ENCODE data around the gene LEPROT.
"Not testable (repeated sequence)": the region's sequence is repeated elsewhere in the genome, so short reads cannot be mapped to it uniquely, and the experiment has no call there.

LEPROT gene

DNA sequence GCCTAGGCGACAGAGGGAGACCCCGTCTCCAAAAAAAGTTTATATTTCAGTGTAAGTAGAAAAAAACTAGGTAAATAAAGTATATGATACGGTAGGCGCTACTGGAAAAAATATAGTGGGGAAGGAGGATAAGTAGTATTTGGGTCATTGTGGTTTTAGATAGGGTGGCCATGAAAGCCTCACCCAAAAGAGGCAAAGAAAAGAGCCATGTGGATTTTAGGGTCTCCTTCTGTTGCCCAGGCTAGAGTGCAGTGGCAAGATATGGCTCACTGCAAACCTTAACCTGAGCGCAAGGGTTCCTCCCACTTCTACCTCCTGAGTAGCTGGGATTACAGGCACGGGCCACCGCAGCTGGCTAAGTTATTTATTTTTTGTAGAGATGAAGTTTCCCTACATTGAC, 17.1 kb downstream of the LEPROT start:
- DNase-seq (ENCODE audit: low read depth in 3 of 3), result no peak

DNA sequence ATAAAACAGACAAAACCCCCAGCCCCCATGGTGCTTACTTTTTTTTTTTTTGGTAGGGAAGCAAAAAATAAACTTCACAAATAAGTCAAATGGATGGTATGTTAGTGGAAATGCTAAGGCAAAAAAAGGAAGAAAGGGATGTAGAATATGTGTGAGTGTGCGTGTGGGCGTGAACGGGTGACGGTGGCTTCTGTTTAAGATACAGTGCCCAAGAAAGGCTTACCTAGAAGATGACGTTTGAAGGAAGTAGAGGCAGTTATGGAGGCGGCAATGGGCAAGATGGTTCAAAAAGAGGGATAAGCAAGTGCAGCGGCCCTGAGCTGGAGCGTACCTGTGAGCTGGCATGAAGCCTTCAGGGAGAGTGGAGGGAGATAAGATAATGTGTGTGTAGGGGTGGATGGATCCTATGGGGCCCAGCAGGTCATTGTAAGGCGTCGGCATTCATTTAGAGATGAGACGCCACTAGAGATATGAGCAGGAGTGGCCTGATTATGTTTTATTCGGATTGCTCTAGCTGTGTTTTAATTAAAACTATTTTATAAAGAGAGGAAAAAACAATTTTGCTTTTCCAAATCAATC, 19.9 kb downstream of the LEPROT start:
- no peak for DNase-seq (ENCODE audit: low read depth in 3 of 3)

DNA sequence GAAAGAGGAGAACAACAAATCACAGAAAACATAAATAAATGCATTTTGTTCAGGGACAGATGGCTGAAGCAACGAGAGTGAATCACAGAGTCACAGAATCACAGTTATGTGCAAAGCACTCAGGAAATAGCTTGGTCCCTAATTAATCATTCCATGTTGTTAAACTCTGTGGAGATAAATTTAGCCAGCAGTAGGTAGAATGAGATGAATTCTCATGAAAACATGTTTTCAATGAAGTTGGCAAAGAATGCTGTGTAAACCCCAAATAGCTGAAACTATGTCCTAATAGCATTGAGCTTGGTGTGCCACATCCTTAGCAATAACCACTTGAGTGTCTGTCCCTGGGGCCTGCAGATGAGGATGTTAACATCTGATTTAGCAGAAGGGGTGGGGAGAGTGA, 20.4 kb downstream of the LEPROT start:
- no peak for DNase-seq (ENCODE audit: low read depth in 3 of 3)

DNA sequence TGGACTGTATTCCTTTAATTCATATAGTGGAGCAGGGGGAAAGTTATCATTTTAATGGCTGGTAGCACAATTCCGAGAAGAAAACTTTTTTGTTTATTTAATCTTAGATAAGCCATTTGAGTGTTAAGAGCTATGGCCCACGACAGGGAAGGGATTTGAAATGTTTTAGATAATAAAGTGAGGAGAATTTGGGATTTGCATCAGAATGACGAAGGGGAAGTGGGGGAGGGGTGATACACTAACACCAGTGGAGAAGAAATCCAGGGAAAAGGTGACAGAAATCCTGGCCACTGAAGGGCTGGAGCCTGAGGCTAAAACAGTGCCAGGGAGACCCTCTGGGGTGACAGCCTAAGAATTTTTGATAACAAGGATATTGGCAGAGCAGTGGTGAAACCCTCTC, 21.0 kb downstream of the LEPROT start:
- DNase-seq (ENCODE audit: low read depth in 3 of 3), result no peak

DNA sequence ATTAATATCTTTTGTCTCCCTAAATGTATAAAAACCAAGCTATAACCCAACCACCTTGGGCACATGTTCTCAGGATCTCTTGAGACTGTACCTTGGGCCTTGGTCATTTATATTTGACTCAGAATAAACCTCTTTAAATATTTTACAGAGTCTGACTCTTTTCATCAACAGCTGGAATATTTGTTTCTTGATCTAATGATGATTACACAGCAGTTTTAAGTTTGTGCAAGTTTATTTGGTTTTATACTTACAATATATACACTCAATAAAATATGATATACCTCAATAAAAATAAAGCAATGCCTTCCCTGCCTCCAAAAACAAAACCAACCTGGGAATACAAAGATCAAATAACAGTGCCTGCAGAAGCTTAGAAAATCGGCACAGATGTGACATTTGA, 22.0 kb downstream of the LEPROT start:
- no peak for DNase-seq (ENCODE audit: low read depth in 3 of 3)

DNA sequence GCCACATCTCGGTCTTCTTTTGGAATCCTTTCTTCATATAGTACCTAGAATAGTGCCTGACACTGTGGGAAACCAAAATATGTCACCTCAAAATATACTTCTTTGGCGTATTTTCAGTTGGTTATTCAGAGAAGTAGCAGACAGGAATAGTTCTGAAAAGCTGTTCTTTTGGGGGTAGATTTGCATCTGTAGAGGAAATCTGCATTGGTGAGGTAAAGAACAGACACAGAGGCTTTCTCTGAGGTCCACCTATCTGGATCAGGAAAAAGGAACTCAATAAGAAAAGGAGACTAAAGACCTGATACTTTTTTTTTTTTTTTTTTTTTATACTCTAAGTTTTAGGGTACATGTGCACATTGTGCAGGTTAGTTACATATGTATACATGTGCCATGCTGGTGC, 23.2 kb downstream of the LEPROT start:
- DNase-seq (ENCODE audit: low read depth in 3 of 3), result no peak

DNA sequence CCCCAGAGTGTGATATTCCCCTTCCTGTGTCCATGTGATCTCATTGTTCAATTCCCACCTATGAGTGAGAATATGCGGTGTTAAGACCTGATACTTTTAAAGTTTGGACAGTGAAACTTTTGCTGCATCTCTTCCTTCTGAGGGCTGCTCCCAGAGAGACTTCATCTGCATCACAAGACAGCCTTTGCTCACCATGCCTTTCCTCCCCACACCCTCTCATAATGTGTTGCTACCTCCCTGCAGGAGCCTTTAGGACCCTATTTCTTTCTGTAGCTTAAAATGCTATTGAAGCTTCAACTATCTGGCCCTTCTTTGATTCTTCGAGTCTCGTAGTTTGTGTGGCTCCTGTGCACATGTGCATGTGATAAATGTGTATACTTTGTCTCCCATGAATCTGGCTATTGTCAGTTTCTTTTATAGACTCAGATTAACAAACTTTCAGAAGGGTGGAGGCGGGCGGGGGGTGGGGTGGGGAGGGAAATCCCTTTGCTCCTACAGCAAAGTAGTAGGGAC, 23.7 kb downstream of the LEPROT start:
- no peak for DNase-seq (ENCODE audit: low read depth in 3 of 3)

DNA sequence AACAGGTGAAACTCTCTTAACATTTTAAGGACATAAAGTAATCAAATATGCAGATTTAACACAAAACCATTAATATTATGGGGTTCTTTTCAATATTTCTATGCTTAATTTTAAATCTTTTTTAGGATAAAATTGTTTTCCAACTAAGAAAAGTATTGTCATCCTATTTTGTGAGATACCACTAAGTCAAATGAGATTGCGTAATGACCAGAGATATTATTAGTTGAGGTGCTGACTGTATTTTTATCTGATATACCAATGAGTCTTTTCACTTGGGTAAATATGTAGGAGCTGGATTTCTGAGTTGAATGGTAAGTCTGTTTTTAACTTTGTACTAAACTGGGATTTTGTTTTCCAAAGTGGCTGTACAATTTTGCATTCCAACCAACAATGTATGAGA, 25.4 kb downstream of the LEPROT start:
- DNase-seq (ENCODE audit: low read depth in 3 of 3), result no peak

DNA sequence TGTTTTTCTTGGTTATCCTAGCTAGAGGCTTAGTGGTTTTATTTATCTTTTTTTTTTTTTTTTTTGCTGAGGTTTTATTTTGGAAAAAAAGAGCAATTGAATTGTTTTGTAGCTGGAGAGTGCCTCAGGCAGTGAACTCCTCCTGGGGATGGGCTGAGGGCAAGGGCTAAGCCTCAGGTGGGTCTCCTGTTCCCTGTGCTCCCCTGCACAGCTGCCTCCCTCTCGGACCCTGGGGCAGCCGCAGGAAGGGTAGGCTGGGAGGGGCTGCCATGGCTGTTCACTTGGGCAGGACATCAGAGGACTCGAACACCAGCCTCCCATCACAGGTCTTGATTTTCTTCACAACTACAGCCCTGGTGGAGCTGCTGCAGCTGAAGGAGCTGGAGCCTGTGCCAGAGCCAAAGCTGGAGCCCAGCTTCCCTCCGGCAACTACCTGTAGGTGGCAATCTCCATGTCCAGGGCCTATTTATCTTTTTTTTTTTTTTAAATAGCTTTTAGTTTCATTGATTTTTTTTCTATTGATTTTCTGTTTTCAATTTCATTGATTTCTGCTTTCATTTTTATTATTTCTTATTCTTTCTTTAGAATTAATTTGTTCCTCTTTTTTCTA, 28.9 kb downstream of the LEPROT start:
- no peak for DNase-seq (ENCODE audit: low read depth in 3 of 3)

DNA sequence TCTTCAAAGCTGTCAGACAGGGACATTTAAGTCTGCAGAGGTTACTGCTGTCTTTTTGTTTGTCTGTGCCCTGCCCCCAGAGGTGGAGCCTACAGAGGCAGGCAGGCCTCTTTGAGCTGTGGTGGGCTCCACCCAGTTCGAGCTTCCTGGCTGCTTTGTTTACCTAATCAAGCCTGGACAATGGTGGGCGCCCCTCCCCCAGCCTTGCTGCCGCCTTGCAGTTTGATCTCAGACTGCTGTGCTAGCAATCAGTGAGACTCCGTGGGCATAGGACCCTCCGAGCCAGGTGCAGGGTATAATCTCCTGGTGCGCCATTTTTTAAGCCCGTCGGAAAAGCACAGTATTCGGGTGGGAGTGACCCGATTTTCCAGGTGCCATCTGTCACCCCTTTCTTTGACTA, 35.2 kb downstream of the LEPROT start:
- DNase-seq (ENCODE audit: low read depth in 3 of 3), result not testable (repeated sequence)

DNA sequence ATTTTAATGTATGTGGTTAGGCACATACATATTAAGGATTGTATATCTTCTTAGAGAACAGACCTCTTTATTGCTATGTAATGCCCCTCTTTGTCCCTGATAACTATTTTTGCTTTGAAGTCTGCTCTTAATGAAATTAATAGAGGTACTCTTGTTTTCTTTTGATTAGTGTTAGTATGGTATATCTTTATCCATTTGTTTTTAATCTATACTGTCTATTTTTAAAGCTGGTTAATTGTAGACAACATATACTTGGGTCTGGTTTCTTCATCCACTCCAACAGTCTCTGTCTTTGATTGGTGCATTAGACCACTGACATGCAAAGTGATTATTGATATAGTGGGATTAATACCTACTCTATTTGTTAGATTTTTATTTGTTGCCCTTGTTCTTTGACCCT, 36.0 kb downstream of the LEPROT start:
- no peak for DNase-seq (ENCODE audit: low read depth in 3 of 3)

DNA sequence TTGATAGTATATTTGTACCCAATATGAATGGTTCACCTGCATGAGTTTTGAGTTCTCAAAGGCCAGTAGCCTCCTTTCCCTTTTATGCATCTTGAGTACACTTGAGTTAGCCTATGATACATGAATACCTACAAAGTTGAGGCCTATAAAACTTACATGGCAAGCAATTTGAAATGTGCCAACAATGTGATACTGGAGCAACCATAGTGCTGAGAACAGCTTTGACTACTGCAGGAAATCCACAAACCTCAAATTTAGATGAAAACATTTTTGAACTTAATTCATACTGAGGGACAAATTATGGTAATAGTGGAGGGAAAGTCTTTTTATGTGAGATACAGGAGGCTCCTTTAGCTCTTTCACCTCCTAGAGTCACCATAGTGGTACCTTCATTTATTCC, 37.4 kb downstream of the LEPROT start:
- DNase-seq (ENCODE audit: low read depth in 3 of 3), result no peak

DNA sequence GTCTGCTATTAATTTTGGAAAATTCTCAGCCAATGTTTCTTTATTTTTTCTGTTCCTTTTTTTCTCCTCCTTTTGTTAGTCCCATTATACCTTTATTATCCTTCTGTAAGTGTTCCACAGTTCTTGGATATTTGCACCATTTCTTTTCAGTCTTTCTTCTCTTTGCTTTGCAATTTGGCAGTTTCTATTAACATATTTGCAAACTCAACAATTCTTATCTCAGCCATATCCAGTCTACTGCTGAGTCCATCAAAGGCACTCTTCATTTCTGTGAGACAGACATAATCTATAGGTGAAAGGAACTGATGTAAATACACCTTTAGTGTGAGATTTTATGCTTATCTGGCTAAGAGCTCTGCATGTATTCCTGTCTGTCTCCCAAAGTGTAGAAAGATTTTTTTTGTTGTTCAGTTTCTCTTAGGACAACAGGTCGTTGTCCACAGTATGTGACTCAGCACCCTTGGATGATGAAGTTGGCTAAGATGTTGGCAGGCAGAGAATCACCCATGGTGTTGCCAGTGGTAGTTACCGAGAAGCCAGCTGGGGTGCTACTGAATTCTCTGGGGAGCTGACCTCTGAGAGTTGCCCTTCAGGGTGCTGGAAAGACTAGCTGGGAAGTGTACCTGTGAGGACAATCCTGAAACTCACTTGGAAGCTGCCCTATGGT, 38.4 kb downstream of the LEPROT start:
- no peak for DNase-seq (ENCODE audit: low read depth in 3 of 3)

DNA sequence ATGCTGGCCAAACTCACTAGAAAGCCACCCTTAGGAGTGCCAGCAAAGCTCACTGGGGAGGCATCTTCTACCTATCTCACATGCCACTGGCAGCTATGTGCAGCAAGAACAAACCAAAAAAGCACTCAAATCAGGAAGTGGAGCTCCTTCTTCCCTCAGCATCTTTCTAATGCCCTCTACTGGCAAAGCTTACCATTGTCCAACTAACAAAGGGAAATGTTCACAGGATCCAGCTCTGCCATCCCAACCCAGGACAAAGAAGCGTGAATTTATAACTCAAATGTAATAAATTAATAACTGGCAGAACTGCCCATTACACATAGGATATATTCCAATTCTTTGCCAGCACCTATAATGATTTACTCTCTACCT, 38.9 kb downstream of the LEPROT start:
- DNase-seq (ENCODE audit: low read depth in 3 of 3), result no peak

DNA sequence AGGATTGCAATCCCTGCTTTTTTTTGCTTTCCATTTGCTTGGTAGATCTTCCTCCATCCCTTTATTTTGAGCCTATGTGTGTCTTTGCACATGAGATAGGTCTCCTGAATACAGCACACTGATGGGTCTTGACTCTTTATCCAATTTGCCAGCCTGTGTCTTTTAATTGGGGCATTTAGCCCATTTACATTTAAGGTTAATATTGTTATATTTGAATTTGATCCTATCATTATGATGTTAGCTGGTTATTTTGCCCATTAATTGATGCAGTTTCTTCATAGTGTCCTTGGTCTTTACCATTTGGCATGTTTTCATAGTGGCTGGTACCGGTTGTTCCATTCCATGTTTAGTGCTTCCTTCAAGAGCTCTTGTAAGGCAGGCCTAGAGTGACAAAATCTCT, 45.4 kb downstream of the LEPROT start:
- not testable (repeated sequence) for DNase-seq (ENCODE audit: low read depth in 3 of 3)

DNA sequence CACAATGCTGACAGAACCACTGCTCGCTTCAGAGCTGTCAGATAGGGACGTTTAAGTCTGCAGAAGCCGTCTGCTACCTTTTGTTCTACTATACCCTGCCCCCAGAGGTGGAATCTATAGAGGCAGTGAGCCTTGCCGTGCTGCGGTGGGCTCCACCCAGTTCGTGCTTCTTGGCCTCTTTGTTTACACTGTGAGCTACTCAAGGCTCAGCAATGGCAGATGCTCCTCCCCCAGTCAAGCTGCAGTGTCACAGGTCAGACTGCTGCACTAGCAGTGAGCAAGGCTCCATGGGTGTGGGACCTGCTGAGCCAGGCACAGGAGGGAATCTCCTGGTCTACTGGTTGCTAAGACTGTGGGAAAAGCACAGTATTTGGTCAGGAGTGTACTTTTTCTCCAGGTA, 47.1 kb downstream of the LEPROT start:
- no peak for DNase-seq (ENCODE audit: low read depth in 3 of 3)

DNA sequence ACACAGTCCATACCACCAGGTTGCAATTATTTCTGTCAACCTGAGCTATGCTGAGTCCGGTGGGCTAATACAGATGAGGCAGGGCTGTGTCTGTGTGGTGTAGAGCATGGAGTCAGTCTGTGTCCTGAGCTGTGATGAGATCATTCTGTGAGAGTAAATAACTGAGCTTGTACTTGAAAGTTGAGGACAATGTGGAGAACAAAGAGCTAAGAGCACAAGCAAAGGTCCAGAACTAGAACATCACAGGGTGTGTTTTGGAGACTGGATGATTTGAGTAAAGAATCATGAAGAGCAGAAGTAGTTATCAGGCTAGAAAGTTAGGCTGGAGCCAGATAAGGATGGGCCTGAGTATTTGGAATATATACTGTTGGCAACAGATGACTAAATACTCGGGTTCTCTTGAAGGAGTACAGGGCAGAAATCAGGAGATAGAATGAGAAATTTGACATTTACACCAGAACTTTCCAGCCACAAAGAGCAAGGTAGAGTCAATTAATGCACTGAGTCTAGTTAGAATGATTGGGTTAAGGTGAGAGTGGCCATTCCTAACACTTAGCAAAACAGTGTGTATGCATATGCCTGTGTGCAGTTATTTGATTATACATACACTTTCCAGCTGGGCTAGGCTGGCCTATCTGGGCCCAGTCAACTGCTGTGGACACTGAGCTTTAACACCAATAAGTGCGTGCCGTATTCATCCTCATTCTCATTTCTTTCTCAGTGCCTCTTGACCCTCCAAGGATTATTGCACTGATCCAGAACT, 48.8 kb downstream of the LEPROT start:
- DNase-seq (ENCODE audit: low read depth in 3 of 3), result no peak

DNA sequence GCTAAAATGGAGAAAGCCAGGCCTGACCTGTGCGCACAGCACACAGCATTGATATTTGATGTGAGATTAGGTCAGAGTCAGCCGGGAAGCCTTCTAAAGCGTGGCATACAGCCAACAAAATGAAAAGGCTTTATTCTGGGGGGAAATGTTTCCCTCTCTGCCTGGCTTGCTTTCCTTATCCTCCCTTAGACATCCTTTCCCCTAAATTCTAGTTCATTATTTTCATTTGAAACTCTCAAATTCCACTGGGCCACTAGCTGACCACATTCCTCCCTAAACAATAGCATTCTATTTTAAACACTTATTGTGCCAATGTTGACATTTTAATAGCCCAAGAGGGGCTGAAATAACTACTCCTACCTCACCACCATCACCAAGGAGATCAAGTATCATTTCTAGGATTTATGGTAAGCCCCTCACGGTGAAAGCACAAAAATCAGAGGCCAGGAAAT, 49.4 kb downstream of the LEPROT start:
- no peak for DNase-seq (ENCODE audit: low read depth in 3 of 3)

DNA sequence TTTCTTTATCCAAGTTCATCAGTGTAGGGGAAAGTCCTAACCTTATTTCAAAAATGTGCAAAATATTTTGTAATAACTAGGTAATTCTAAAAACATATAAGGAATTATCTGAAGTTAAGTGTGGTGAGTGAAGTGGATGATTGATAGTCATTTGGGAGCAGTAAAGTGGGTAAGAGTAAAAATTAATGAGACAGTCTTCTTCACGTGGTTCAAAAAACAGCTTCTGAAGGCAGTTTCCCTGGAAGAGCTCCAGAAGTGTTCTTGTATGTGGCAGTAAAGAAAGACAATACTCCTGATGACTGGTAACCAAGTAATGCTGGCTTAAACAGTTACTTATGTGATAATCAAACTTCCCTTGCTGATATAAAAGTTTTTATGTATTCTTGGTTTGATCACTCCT, 50.3 kb downstream of the LEPROT start:
- no peak for DNase-seq (ENCODE audit: low read depth in 3 of 3)

DNA sequence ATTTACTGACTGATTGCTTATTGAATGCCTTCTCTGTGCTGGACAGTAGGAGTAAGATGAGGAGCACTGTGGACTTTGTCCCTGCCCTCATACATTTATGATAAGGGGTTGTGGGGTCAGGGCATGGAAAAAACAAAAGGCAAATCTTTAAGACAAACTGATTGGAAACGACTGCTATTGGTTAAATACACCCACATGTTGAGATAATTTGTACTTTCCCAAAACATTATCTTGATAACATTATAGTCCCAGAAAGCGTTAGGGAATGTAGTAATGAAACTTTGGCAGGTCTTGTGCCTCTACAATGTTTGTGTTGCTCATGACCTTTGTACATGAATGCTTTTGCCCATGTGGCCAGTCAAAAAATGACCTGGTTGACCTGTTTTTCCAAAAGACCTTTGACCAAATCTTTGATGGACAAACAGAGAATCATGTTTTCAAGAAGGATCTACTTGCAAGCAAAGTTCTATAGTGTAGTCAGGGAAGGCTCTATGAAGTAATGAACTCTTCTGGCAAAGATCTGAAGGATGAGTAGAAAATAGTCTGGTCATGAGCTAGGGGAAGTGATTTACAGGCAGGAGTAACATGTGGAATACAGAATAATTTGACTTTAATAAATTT, 50.9 kb downstream of the LEPROT start:
- no peak for DNase-seq (ENCODE audit: low read depth in 3 of 3)

DNA sequence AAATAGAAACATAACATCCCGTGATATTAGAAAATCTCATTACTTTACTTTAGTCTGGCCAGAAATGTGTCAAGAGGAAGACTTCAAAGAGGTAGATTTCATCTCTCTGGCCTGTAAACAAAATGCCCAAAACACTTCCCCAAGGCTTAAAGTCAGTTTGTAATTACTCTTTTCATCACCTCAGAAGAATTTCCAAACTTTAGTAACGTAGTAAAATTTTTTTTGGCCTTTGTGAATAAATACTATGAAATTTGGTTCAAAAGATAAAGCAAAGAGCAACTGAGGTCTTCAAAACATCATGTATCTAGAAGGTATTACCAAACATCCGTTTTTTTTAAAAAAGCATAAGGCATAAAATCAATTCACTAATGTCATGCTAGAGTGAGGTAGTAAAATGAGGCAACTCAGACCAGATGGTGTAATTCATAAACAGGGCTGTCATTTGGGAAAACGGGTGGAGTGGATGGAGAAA, 51.4 kb downstream of the LEPROT start:
- no peak for DNase-seq (ENCODE audit: low read depth in 3 of 3)

DNA sequence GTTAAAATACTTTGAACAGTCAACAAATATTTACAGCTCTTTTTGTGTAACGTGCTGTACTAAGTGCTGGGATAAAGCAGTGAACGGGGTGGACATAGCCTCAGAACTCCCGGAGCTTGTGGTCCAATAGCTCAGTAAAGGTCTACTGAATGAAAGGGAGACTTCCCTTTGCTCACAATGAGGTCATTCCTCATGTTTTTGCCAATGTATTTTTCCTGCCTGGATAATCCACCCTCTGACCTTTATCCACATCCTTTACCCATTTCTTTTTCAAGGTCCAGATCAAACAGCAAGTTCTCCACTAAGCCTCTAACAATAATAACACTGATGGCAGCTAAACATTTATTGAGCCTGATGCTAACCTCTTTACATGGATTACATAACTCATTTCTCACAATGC, 55.9 kb downstream of the LEPROT start:
- no peak for DNase-seq (ENCODE audit: low read depth in 3 of 3)

All from stimulated activated CD4-positive, alpha-beta T cell treated with anti-CD3 and anti-CD28 coated beads, TNF-alpha, amount 100 ng/mL, for 48 hours (primary cell).